HepG2 (cell line): ENCODE data around the gene NRP1.

ENCODE experiments used
- CTCF ChIP-seq: sonication (generic); formaldehyde crosslinking; IDR thresholded peaks from 2 replicates; pipeline ENCODE4 v1.5.0; 2020; ENCODE audit warnings: mild to moderate bottlenecking, missing genetic modification reagents, moderate library complexity
- EP300 ChIP-seq, 3 experiments: sonication (generic) in 1 of 3; formaldehyde crosslinking in 1 of 3; IDR thresholded peaks; 2 replicates each; pipeline versions ENCODE4 v1.5.1 to v1.6.1; 2011 to 2020; ENCODE audit warnings: low read depth in 2 of 3, low read length in 2 of 3, borderline replicate concordance in 1 of 3, improper control_type of control experiment in 1 of 3, mild to moderate bottlenecking in 1 of 3, missing genetic modification reagents in 1 of 3, moderate library complexity in 1 of 3
- JUN ChIP-seq: sonication (generic); formaldehyde crosslinking; IDR thresholded peaks from 2 replicates; pipeline ENCODE4 v1.4.0; 2020; ENCODE audit warnings: mild to moderate bottlenecking, missing genetic modification reagents
- MZF1 ChIP-seq: sonication (generic); formaldehyde crosslinking; IDR thresholded peaks from 2 replicates; pipeline ENCODE4 v1.8.1; 2023; ENCODE audit warnings: mild to moderate bottlenecking, missing genetic modification reagents, borderline replicate concordance
- NR3C1 ChIP-seq: sonication (generic); formaldehyde crosslinking; IDR thresholded peaks from 2 replicates; pipeline ENCODE4 v1.4.0; 2020; ENCODE audit warnings: missing genetic modification reagents
- RFX5 ChIP-seq: IDR thresholded peaks from 2 replicates; pipeline ENCODE4 v1.6.1; 2011; ENCODE audit warnings: low read depth, low read length, improper control_type of control experiment
- ZNF75D ChIP-seq: sonication (generic); formaldehyde crosslinking; IDR thresholded peaks from 2 replicates; pipeline ENCODE4 v1.8.1; 2023; ENCODE audit warnings: missing genetic modification reagents, mild to moderate bottlenecking, borderline replicate concordance

DNA sequence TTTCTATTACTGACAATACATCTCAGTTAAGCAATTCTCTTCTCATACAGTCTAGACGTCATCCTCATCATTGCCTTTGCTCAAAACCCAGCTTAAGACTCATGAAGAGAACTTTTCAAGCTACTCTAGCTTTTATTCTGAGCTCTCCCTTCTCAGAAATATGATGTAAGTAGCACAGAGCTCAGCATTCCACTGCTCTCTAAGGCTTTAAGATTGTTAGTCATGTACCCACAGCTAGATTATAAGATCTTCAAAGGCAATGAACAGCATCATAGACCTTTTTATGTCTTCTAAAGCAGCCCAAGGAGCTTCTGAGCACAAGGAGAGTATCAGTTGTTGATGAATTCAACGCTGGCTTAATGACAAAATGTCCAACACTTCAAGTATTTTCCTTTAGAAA lies 119.3 kb downstream of the NRP1 start:
- TF ChIP-seq JUN (CRISPR knock-in tag) (no peak), EP300 (IDR thresholded peaks at IDR 0.05; ENCODE audit: low read depth in 2 of 2, low read length in 2 of 2) (no peak), EP300 (CRISPR knock-in tag; IDR thresholded peaks at IDR 0.05; ENCODE audit: borderline replicate concordance) (no peak), ZNF75D (no peak), CTCF (CRISPR knock-in tag) (no peak), RFX5 (no peak), NR3C1 (no peak), MZF1 (CRISPR knock-in tag) (no peak)
